NAMALWA (cell line): ENCODE results near the gene DNAI7.

ENCODE experiments used
- DNase-seq: peaks from one replicate; pipeline ENCODE4 v3.0.0-alpha.2; 2015; ENCODE audit warnings: low spot score

DNAI7 gene, protein sequence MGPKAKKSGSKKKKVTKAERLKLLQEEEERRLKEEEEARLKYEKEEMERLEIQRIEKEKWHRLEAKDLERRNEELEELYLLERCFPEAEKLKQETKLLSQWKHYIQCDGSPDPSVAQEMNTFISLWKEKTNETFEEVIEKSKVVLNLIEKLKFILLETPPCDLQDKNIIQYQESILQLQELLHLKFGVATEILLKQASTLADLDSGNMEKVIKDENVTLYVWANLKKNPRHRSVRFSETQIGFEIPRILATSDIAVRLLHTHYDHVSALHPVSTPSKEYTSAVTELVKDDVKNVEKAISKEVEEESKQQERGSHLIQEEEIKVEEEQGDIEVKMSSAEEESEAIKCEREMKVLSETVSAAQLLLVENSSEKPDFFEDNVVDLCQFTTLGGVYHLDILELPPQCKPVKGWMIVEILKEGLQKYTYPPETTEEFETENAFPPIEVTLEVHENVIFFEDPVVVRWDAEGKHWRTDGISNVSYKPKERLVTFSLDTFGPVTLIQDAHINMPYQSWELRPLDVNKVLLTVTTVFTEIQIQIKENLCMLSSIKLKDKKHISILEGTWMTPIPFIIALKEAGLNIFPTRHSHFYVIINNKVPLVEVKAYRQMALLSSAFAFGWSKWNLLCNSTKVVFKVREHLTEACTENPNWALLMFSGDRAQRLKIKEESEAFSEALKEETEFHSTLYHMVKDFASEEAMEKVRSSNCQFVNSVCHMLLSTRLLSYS

DNA sequence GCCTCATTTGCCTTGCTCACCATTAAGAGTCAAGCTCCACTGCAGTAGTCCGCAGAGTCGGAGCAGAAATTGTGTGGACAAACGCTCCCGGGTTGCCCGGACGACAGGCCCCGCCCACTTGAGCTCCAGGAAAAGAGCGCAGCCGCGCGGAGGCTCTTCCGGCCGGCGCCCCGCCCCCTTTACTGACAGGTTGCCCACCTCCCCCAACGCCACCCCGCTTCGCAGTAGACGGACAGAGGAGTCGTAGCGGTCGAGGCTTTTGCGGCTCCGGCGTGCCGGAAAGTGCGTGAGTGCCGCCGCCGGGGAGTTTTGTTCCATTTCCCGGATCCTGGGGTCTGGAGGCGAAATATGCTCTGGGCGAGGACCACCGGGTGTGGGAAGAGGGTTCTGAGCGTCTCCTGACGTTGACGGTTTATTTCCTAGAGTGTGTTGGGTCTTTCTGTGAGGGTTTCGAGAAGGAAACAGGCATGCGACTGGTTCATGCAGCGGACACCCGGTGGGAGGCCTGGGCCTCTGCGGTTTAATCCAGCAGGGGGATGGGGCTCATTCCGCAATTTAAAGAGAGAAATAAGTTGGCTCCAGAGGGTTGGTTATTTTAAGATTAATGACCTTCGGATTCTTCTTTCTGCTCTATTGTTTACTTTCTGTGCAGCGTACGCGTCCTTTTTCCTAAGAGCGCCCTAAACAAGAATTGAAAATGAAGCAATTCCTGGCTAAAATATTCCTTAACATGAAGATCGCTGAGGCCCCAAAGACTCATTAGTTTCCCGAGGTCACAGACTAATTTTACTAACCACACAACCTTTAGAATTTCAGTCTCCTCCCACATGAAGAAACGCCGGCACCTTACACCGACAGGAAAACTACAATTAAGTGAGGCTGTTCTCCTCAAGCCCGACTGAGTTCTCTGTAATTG lies at the start of gene DNAI7, which contains the start of gene ETFRF1:
DNAI7 (minus strand) TSS at position 105 of the 916 bp plus-strand sequence; CDS start at position 23, 82 bp downstream.
ETFRF1 (plus strand) TSS at position 182 of the 916 bp plus-strand sequence. CDS start 8,720 bp downstream, outside the sequence.
- DNase-seq: peak; percentile 98

DNA sequence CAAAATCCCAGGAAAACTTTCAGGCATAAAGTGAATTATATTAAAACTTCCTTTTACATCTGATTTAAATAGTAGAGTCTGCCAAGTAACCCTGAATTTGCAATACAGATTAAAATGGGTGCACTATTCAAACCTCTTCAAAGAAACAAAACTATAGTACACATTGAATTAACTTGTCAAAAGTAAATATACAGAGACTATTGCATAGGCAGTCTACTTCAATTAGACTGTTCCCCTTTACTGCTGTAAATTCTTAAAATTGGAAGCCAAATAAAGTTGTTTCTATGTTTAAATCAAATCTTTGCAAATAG lies 48.7 kb upstream of the DNAI7 start:
- DNase-seq: no peak

DNA sequence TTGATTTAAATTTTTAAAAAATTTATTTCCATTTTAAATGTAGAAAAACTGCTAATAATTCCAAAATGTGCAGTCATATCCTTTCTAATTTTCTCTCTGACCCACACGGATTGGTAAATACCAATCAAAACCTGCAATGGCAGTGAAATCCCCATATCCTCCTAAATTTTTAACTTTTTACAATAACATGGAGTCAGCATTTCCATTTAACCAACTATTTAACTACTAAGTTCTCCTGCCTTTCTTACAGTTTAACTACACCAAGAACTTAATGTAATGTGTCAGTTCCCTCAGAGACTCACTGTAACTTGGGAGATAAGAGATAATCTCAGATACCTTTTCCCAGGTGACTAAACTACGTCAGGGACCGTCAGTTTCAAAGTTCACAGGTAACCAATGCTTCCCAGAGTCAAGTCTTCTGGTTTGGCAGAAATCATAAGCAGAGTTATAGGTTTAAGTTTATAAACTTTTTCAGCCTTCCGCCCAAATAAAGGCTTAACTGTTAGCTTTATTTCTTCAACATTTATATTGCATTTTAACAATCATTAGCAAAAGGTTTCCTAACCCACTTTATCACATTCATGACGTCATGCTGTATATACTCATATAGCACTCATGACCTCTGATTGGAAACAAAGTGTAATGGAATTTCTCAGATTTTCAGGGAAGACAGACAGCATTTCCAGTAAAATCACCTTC lies 48.2 kb upstream of the DNAI7 start:
- no peak for DNase-seq

DNA sequence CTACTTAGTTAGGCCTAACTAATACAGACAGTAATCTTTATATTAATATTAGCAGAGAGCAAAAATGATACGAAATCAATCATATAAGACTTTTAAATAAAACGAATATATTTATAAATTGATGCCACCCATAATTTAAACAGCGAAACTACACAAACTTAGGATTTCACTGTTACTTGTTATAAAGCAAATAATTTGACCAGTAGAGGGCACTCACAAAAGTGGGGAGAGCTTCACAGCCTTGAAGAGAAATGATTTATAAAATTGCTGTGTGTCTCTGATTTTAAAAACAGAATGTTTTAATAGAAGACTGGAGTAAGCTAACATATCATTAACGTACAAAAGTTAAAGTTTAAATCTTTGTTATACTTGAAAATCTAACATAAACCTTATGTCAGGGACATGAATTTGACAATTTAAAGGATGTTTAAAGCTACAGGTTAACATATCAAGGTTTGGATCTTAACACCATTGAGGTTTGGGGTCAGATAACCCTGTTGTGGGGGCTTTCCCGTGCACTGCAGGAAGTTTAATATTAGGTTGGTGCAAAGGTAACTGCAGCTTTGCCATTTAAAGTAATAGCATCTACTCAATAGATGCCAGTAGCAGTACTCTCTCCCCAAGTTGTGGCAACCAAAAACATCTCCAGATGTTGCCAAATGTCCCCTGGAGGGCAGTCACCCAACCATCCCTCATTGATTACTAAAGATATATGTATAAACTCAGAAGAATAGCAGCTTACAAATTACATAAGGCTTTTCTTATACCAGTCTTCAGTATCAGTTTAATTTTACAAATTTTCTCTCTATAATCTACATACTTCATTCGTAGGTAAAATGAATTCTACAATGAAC lies 46.4 kb upstream of the DNAI7 start:
- peak; percentile 77 for DNase-seq

DNA sequence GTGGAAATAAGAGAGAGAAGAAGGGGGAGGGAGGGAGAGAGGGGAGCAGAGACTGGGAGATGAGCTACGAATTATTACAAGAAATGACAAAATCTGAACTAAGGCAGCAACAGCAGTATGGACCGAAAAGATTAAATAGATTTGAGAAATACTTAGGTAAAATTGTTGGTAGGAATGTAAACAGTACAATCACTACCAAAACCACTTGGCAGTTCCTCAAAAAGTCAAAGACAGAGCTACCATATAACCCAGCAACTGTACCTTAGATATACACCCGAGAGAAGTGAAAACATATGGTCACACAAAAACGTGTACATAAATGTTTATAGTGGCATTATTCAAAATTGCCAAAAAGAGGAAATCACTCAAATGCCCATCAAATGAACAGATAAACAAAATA lies 41.7 kb upstream of the DNAI7 start:
- DNase-seq: no peak

DNA sequence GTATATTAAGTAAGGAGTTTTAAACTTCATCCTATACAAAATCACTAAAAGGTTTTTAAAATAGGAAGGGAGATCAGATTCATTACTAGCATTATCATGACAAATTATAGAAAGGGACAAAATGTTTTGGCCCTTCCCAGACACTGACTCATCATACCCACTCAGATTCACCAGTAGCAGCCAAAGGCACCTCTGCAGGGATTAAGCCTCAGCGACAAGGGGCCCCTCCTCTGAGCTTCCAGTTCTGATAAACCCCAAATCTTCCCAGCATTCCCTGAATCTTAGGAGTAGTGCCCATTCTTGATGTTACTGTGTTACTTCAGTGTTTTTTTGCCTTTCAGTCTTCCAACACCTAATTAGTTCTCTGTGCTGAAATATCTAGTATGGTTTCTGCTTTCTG lies 41.2 kb upstream of the DNAI7 start:
- no peak for DNase-seq

GRCh38 chr12:25213338-25213737 lies 18.4 kb upstream of the DNAI7 start:
- DNase-seq: no peak

DNA sequence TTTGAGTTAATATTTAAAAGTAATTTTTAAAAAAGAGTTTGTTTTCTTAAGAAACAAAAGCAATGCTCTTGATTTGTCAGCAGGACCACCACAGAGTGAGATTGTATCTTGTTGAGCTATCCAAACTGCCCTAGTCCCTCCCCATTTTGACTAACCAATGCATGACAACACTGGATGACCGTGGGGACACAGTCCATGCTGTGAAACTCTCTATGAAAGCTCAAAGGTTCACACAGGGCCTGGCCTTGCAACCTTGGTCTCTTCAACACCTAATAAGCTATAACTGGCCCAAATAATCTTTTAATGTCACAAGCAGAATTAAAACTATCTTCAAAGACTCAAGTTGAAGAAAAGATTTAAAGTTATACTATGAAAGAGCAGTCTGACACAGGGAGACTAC lies 13.6 kb upstream of the DNAI7 start:
- DNase-seq: no peak

- no peak for DNase-seq
Measured at GRCh38 chr12:25207846-25208245, 12.9 kb upstream of the DNAI7 start.

GRCh38 chr12:25207411-25207810 lies 12.5 kb upstream of the DNAI7 start:
- DNase-seq: no peak

GRCh38 chr12:25202137-25202536 lies 7.2 kb upstream of the DNAI7 start:
- DNase-seq: no peak

- DNase-seq: no peak
Measured at GRCh38 chr12:25200703-25201102, 5.7 kb upstream of the DNAI7 start.

- DNase-seq: peak; percentile 46
Measured at GRCh38 chr12:25197608-25198007, 2.6 kb upstream of the DNAI7 start.

DNA sequence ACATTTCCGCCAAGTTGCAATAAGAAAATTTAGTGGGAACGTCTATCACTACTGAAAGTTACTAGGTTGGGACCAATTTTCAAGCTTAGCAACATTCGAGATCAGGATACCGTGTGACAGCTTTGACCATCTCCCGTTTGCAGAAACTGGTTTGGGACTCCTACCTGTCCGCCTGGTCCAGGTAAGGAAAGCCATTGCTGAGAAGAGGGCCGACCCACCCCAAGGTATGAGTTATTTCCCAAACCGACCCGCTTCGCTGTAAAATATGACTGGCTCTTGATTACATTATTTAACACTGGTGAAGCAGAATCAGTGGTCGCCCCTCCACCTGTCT lies 271 bp downstream of the DNAI7 start:
- no peak for DNase-seq

- peak; percentile 26 for DNase-seq
Measured at GRCh38 chr12:25194214-25194613, 746 bp downstream of the DNAI7 start.

GRCh38 chr12:25190793-25191192 lies 4.2 kb downstream of the DNAI7 start:
- no peak for DNase-seq

- DNase-seq: no peak
Measured at GRCh38 chr12:25189656-25190055, 5.3 kb downstream of the DNAI7 start.

DNA sequence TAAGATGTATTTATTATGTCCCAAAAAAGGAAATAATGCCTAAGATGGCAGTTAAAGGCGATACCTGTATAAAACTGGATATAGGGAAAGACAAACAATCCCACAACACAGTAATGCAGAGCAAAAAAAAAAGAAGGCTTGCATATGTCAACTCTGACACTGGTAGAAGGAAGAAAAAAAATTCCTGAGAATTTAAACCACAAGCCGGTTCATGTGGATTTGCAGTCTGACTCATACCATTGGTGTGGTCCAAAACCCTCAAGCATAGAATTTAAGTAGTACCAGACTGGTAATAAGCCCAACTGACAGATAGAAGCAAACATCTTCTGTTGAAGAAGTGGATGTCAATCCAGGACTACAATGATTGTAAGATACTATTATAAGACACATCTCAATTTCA lies 7.2 kb downstream of the DNAI7 start:
- no peak for DNase-seq

DNA sequence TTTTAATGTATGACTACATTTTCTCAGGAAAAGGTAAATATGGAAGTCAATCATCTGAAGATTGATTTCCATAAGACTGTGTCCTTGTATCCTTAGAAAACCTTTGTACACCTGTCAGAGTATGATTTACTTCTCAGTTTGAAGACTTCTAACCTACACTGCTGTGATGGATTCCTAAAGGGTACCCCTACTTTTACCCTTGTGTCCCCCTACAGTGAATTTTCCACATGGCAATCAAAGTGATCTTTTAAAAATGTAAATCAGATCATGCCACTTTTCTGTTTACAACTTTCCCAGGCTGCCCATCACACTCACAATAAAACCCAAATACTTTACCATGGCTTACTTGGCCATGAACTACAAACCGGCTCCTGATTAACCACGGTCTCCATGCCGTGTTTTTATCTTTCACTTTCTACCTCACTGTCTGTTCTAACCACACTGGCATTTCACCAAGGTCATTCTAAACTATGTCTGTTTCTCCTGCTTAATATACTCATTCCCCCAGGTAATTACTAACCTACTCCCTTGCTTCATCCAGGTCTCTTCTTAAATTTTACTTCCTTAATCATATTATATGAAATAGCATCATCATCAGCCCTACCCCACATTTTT lies 8.1 kb downstream of the DNAI7 start:
- no peak for DNase-seq

DNA sequence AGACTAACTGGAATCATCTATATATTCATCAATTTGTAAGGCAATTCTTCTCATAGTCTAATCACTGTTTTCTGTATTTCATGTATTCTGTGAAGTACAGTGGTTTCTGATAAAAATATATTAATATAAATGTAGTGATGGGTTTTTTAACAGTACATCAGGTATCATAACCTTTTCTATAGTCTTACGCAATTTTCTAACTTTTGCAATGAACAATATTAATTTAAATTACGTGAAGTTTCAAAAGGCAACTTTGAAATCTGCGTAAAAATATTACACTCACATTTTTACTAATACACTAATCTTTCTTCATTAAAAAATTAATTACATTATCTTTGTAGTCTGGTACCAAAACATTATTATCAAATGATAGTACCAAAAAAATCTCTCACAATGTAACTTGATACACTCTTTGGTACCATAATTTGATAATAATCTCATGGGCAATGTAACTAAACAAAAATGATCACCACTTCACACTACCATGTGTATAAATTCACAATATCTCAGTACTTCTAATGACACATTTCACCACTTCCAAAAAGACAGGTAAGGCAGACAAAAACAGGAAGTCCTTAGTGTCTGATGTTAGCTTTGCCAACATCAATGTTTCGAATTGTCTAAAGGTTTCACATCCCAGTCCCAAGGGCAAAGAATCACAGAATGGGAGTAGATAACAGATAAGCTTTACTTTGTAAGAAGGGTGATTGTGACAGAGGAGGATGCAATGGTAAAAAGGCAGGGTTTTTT lies 8.7 kb downstream of the DNAI7 start:
- no peak for DNase-seq
